ENCODE results near the gene BMP2.

DNA sequence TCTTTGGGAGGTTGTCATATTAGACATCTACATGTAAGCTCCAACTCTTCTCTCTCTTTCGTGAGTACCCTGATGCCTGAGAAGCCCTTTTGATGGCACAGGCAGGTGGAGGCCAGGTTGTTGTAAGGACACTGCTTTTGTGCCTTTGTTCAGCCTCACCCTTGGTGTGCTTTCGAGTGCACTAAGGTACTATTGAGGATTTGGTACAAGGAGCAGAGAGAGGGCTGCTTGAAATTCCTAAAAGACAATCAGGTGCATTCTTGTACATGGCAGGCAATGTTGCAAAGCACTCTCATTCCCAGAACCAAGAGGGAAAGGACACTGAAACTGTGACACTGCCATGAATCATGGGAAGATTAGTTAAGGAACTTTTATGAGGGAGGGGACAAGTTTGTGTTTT lies 19.1 kb downstream of the BMP2 start:
- TF ChIP-seq, protein P1, sequence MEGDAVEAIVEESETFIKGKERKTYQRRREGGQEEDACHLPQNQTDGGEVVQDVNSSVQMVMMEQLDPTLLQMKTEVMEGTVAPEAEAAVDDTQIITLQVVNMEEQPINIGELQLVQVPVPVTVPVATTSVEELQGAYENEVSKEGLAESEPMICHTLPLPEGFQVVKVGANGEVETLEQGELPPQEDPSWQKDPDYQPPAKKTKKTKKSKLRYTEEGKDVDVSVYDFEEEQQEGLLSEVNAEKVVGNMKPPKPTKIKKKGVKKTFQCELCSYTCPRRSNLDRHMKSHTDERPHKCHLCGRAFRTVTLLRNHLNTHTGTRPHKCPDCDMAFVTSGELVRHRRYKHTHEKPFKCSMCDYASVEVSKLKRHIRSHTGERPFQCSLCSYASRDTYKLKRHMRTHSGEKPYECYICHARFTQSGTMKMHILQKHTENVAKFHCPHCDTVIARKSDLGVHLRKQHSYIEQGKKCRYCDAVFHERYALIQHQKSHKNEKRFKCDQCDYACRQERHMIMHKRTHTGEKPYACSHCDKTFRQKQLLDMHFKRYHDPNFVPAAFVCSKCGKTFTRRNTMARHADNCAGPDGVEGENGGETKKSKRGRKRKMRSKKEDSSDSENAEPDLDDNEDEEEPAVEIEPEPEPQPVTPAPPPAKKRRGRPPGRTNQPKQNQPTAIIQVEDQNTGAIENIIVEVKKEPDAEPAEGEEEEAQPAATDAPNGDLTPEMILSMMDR (IDR thresholded peaks at IDR 0.05) = no peak
- no peak for TF ChIP-seq POLR2A (IDR thresholded peaks at IDR 0.05)
